C4-2B (cell line): ENCODE data around the gene KCNN2.

ENCODE experiments used
- CTCF ChIP-seq: fragments of 450-650 bp; conservative IDR thresholded peaks from 2 replicates; pipeline ENCODE4 v1.5.1; 2017; ENCODE audit warnings: mild to moderate bottlenecking
- ZFX ChIP-seq: fragments of 450-650 bp; IDR thresholded peaks from 2 replicates; pipeline ENCODE4 v1.6.1; 2017

- TF ChIP-seq CTCF (no peak), ZFX (no peak)
Measured at GRCh38 chr5:114437936-114438335, 76.1 kb downstream of the KCNN2 start.
